Measurements from ENCODE around the gene TPCN2.

- TF ChIP-seq POLR2A (IDR thresholded peaks at IDR 0.05), result no peak
- no peak for TF ChIP-seq CTCF (IDR thresholded peaks at IDR 0.05)
Observed at GRCh38 chr11:69084371-69084770, 35.6 kb downstream of the TPCN2 start.
